HG02970 (cell line): Measurements from ENCODE around the gene CPNE1.
A peak's percentile ranks its signal among the peaks of the same experiment; 100 is the strongest.
"Not testable (repeated sequence)": the region's sequence is repeated elsewhere in the genome, so short reads cannot be mapped to it uniquely, and the experiment has no call there.

Experiments used
- ATAC-seq: cut with Tn5 transposase; IDR thresholded peaks from one replicate; pipeline ENCODE4 v1.9.1; 2021; ENCODE audit warnings: mild to moderate bottlenecking, moderate library complexity, moderate number of reproducible peaks; ENCODE audit not compliant: unreplicated experiment, low FRiP score

Gene CPNE1

DNA sequence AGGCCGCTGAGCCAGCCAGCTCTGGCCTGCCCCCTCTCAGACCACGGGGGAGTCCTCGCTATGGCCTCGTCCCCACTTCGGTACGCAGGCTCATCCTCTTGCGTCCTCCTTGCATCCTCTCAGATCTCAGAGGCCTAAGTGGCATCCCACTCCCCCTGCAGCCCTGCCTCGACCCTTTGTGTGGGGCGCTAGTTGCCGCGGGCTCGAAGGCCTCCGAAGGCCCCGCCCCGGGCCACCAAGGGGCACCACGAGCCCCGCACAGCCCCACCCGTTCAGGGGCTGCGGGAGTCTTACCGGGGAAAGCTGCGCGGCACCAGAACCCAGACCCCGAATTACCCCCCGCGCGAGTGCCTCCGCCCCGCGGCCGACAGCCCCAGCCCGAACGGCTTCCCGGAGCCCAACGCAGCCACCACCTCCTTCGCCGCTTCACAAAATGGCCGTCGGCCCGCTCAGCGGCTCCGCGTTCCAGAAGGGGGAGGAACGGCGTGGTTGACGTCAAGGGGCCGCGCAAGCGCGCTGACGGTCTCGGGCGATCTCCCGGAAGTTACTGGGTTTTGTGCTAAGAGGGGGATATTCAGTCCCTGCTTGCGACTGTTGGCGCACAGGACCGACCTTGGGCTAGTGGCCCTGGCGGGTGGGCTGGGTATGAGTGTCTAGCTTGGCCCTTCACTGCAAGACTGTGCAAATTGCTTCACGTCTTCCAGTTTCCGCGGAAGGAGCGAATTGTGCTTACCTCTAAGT lies at the start of gene CPNE1, which contains the start of gene RBM12:
TSS of gene CPNE1 (minus strand) at position 435 of the 741 bp plus-strand sequence. CDS start 31,977 bp downstream, outside the sequence.
TSS of gene RBM12 (minus strand) at position 435 of the 741 bp plus-strand sequence. CDS start 9,578 bp downstream, outside the sequence.
- ATAC-seq, result peak; percentile 83

DNA sequence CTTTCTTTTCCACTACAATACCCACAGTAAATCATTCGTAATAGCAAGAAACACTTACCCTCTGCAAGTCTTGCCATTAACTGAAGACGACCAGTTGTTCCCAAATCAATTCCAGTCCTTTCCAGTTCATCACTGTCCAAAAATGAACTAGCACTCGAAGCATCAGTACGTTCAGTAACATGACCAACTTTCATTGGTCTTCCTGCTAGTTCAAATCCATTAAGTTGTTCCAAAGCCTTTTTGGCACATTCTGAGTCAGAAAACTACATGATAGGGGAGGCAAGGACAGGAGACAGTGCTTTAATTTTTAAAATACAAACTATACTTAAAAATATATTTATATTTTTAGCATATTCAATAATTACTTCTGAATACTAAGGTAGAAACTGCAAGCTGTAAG lies 49.4 kb upstream of the CPNE1 start:
- no peak for ATAC-seq

DNA sequence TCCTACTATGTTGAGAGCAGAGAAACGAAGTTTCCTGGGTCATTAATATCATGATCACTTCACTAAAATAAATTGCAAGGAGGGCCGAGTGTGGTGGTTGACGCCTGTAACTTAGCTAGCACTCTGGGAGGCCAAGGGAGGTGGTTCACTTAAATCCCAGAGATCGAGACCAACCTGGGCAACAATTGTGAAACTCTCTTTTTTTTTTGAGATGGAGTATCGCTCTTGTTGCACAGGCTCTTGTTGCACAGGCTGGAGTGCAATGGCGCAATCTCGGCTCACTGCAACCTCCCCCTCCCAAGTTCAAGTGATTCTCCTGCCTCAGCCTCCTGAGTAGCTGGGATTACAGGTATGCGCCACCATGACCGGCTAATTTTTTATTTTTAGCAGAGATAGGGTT lies 48.4 kb upstream of the CPNE1 start:
- ATAC-seq, result not testable (repeated sequence)

DNA sequence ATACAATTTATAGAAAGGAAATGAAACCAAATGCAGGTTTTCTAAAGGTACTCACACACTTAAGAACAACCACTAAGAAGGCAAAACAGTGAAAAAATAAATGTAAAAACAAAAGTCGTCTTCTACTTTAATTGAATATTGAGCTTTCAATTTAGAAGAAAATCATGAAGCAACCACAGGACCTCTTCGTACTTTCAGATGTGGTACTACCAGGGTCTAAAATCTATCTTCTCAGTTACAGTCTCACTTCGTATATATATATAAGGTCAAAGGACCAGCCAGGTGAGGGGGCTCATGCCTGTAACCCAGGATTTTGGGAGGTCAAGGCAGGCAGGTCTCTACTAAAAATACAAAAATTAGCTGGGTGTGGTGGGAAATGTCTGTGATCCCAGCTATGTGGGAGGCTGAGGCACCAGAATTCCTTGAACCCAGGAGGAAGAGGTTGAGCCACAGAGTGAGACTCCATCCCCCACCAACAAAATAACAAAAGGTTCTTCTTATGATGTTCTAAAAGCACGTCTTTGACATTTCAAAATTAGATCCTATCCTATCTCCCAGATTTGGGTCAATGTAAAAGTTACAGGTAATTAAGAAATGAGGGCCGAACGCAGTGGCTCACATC lies 47.0 kb upstream of the CPNE1 start:
- ATAC-seq, result no peak

DNA sequence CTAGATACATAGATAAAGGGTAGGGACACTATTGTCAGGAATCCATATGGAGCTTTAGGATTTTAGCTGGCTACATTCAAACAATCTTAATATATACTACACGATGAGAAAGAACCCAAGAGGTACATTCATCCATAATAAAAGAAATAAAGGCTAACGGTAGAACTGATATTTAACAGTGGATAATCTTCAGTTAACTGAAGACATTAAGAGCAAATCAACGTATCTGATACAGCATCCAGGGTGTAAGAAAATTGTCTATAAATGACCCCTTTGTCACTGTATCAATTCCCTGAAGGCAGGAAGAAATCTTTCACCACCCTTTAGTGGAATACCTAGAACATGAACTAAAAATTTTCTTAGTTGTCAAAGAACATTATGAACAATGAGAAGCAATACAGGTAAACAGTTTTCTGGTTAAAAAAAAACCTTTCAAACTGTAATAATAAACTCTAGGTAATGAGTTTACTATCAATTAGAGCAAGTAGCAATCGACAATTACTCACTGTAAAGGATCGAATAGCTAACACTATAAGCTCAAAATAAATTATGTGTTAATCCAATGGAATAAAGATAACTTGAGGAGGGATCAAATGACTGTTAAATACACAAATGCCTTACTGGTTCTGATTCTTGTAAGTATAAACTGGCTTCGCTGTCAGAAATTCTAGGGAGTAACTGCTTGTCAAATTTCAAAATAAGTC lies 46.3 kb upstream of the CPNE1 start:
- no peak for ATAC-seq

DNA sequence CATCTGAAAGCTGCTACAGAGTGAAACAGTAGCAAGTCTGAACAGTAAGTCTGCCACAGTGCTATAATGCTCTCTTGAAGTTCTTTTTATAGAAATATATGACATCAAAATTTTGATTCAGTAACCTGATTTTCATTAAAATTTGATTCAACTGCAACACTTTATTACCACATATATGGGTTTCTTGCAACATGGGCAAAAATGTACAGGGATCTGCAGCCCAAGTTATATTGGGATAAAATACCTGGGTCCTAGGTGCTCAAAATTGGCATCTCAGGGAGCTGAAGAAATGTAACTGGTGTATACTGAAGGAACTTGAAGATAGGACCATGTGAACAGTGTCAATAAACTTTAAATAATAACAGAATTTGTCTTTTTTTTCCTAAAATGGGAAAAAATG lies 45.3 kb upstream of the CPNE1 start:
- no peak for ATAC-seq

DNA sequence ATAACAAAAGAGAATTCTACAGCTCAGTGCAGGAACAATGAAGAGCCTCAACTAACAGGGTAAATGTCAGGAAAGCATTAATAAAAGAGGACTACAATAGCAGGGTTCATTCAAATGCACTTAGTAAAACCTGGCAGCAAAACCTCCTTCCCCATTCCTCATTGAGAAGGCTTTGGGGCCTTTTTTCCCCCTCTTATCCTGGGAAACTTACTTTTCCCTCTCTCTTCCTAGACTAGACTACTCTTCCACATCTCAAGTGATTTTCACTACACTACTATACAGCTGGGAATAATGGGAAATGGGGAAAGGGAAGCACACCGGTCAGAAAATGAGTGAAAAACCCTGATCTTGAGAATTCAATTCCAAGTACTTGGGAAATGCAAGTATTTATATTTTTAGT lies 44.6 kb upstream of the CPNE1 start:
- no peak for ATAC-seq

DNA sequence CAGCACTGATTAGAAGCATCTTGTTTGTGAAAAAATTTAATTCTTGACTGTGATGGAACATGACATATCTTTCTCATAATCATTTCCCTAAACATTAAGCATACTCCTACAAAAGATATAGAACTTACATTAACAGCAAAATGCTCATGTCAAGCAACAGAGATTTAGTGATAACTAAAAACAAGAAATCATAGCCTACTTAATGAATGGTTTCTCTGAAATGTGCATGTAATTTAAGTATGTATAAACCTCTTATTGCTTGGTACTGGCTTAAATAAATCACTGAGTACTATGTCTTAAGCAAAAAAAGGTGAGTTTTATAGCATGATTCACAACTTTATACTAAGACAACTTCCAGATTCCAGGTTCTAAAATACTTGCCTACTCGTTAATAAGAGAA lies 43.8 kb upstream of the CPNE1 start:
- no peak for ATAC-seq

DNA sequence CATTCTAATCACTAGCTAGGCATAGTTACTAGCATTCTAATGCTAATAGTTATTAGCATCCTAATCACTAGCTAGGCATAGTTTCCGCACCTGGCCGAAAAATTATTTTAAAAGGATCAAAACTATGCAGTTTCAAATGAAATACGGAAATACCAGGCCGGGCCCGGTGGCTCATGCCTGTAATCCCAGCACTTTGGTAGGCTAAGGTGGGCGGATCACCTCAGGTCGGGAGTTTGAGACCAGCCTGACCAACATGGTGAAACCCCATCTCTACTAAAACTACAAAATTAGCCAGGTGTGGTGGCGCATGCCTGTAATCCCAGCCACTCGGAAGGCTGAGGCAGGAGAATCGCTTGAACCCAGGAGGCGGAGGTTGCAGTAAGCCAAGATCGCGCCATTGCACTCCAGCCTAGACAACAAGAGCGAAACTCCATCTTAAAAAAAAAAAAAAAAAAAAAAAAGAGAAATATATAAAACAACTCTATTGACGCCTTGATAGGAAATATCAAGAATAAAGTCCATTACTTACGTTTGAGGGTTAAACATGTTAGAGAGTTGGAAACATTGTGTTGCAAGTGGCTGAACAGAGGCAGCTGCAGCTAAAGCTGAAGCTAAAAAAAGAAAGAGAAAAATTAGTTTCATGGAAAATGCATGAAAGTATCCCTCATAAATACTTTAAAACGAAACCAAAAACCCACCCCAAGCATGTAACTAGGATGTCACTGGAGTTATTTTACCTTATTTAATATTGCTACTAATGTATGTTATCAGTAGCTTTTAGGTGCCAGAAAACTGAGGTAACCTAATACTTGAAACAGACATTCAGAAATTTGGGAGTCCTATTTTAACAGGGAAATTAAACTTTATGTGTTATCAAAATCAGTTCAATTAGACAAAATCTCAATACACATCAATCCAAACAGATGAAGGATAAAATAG lies 42.2 kb upstream of the CPNE1 start:
- not testable (repeated sequence) for ATAC-seq

DNA sequence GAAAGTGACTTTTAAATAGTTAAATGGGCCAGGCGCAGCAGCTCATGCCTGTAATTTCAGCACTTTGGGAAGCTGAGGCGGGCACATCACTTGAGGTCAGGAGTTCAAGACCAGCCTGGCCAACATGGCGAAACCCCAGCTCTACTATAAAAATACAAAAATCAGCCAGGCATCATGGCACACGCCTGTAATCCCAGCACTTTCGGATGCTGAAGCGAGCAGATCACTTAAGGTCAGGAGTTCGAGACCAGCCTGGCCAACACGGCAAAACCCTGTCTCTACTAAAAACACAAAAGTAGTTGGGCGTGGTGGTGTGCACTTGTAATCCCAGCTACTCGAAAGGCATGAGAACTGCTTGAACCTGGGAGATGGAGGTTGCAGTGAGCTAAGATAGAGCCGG lies 41.2 kb upstream of the CPNE1 start:
- not testable (repeated sequence) for ATAC-seq

DNA sequence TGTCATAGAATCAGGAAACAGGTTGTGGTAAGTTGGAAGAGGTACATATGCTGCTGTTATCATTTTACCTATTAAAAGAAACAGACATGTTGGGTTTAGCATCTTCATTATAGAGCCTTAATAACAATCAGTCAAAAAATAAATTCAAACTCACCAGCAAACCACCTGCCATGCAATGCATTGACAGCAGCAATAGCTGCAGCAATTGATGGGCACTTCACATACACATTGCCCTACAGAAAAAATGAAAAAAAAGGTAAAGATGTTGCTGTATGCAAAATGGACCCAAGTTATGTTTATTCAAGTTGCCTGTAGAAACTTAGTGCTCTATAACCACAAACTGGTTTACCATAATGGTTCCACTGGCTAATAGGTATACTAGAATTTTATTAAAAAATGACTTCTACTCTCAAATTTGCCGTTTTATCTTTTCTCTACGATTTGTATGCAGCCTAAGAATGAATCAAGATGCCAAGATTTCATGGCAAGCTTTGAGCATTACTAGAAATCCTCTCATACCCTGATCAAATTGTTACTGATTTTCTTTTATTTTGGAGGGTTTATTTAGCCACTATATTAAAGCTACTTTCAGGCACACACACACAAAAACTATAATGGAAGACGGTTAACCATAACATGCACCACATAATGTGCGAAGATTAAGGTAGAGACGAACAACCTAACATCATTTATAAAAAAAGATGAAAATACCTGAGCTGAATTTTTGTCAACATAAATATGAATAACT lies 40.0 kb upstream of the CPNE1 start:
- ATAC-seq, result no peak

DNA sequence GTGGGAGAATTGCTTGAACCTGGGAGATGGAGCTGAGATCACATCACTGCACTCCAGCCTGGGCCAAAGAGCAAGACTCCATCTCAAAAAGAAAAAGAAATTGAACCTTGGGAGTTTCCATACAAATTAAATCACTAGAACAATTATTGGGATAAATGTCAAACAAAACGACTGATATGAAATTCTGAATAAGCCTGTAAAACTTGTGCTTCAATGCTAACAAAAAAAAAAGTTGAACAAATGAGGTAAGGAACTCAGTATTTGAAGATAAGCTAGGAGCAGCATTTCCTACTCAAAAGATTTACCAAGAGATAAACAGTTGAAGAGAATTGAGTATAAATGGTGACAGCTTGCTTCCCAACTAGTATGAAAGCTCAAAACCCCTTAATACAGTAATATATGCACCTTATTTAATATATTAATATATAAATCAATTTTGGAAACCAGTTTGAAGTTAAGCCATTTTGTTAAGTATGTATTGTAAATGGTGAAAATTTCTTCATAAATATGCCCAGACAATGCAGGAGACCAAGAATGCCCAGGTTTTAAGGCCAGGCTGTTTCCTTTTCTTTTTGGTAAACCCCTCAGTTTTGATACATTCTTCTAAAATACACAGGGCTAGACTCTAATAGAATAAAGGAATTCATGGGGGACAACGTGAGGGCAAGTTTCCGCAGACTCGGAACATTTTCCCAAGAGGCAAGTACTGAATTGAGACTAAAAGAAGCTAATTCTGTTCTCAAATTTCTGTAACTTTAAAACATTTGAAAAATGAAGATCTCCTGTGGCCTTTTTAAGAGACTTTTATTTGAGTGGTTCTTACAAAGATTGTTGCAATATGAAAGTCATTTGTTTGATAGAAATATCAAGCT lies 38.4 kb upstream of the CPNE1 start:
- no peak for ATAC-seq

DNA sequence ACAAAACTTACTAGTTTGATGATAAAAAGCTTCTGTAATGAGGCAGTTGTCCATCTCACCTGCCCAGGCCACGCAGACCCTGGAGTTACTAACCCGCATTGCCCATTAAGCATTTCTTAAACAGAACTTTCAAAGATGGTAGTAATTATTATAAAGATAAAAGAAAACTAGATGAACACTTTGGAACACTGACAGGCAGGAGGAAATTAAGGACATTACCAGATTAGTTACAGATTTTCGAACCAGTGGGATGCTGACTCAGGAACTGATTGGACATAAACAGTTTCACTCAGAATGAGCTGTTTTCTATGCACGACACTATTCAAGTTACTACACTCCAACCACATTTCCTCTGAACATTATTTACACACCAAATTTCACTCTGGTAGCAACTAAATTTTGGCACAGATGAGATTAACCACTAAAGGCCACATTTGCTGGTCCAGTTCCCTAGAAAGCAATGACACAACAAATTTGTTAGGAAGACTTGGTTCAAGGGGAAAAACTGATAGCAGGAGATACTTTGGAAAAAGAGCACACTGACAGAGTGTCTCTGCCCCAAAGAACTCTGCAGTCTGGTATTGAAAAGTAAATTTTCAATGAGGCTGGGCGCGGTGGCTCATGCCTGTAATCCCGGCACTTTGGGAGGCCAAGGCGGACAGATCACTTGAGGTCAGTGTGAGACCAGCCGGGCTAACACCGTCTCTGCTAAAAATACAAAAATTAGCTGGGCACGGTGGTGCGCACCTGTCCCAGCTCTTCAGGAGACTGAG lies 37.5 kb upstream of the CPNE1 start:
- no peak for ATAC-seq

DNA sequence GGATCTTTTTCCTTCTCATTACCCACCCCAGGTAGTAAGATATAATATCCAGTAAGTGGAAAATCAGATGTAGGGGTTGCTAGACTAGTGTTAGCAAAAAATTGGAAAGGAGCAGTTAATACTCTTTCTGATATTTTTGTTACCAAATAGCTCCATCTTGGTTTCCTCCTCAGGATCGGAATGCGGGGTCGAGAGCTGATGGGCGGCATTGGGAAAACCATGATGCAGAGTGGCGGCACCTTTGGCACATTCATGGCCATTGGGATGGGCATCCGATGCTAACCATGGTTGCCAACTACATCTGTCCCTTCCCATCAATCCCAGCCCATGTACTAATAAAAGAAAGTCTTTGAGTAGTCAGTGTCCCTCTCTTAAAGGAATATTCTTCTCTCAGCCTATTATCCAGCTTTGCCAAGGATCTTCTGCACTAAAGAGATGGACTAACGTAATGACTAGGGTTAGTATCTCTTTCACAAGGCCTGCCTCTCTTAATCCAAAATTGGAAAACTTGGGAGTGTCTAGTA lies 36.0 kb upstream of the CPNE1 start:
- no peak for ATAC-seq

DNA sequence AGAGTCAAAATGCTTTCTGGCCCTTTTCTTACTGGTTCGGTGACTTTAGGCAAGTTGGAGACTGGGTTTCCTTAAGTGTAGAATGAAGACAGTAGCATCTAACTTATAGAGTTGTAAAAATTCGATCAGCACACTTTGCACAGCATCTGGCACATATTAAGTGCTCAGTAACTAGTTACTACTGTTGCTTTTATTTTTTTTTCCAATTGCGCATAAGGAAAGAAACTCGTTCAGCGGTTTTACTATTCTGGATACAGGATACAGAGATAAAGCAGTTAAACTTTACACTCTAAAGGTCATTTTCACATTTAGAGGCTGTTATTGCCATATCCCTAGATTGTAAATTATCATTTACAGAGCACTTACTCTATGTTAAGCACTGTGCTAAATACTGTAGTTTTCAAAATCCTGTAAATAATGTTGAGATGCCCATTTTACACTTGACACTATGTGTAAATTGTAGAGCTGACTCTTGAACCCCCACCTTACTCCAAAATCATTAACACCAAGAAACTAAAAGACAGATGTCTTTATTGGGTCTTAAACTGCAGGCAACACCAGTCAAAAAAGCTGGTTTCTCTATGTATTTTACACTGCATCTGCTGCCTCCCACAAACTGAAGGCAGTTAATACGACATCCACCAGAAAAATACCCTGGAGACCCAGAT lies 35.4 kb upstream of the CPNE1 start:
- ATAC-seq, result no peak

DNA sequence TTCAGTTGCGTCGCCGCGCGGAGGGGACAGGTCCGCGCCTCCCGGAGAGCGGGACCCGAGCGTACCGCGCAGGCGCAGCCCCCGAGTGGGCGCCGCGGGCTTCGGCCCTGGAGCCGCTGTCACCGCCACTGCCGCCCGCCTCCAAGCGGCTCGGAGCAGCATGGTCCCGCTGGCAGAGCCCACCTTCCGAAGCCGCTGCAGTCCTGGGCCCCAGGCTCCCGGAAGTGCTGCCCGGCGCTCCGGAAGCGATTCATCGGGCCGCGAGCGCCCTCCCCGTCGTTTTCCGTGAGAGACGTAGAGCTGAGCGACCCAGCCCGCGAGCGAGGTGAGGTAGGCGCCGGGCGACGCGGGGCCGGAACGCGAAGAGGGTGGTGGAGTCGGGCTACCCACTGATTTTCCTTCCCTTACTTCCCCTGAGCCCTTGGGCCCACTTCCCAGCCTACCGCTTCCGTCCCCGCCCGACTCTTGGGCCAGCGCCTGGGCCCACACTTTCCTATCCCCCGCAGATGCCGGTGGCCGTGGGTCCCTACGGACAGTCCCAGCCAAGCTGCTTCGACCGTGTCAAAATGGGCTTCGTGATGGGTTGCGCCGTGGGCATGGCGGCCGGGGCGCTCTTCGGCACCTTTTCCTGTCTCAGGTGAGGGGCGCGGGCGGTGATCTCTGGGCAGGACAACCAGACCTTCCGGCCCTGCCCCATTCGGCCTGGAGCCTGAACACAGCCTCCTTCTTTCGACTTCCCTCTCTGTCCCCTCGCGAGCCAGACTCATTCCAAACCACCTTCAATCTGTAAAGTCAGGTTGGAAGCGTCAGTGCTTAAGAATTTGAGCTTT lies 34.6 kb upstream of the CPNE1 start, which contains the start of the genes NFS1 and ROMO1:
TSS of gene NFS1 (minus strand) at position 226 of the 830 bp plus-strand sequence. CDS start at position 162, 64 bp downstream.
TSS of gene ROMO1 (plus strand) at position 279 of the 830 bp plus-strand sequence. CDS start at position 507, 228 bp downstream.
- ATAC-seq, result peak; percentile 88
